GM21447 (cell line): Measurements from ENCODE around the gene DCTD.

Source experiments
- ATAC-seq: cut with Tn5 transposase; IDR thresholded peaks from one replicate; pipeline ENCODE4 v1.9.1; 2021; ENCODE audit not compliant: unreplicated experiment

DCTD gene

GRCh38 chr4:182894681-182895275 lies 22.4 kb downstream of the DCTD start:
- ATAC-seq, result no peak

GRCh38 chr4:182893474-182894080 lies 23.6 kb downstream of the DCTD start:
- ATAC-seq, result no peak

GRCh38 chr4:182893047-182893446 lies 24.1 kb downstream of the DCTD start:
- no peak for ATAC-seq

GRCh38 chr4:182890202-182890601 lies 27.0 kb downstream of the DCTD start:
- ATAC-seq, result no peak

GRCh38 chr4:182888891-182889290 lies 28.3 kb downstream of the DCTD start:
- no peak for ATAC-seq

GRCh38 chr4:182886768-182887167 lies 30.4 kb downstream of the DCTD start:
- ATAC-seq, result no peak

GRCh38 chr4:182886205-182886604 lies 31.0 kb downstream of the DCTD start:
- no peak for ATAC-seq

GRCh38 chr4:182885738-182886077 lies 31.5 kb downstream of the DCTD start:
- no peak for ATAC-seq

- no peak for ATAC-seq
Observed at GRCh38 chr4:182885022-182885737, 32.0 kb downstream of the DCTD start.

GRCh38 chr4:182884040-182884439 lies 33.1 kb downstream of the DCTD start:
- no peak for ATAC-seq

GRCh38 chr4:182883351-182883750 lies 33.8 kb downstream of the DCTD start:
- ATAC-seq, result no peak

- ATAC-seq, result no peak
Observed at GRCh38 chr4:182881914-182882313, 35.3 kb downstream of the DCTD start.

- ATAC-seq, result no peak
Observed at GRCh38 chr4:182880387-182881356, 36.5 kb downstream of the DCTD start.

GRCh38 chr4:182879913-182880312 lies 37.3 kb downstream of the DCTD start:
- ATAC-seq, result no peak

- ATAC-seq, result no peak
Observed at GRCh38 chr4:182878633-182879495, 38.3 kb downstream of the DCTD start.

- ATAC-seq, result no peak
Observed at GRCh38 chr4:182877326-182877883, 39.8 kb downstream of the DCTD start.

GRCh38 chr4:182876427-182876826 lies 40.8 kb downstream of the DCTD start:
- ATAC-seq, result no peak

- no peak for ATAC-seq
Observed at GRCh38 chr4:182875453-182876405, 41.5 kb downstream of the DCTD start.

GRCh38 chr4:182874797-182875345 lies 42.3 kb downstream of the DCTD start:
- ATAC-seq, result no peak
